Lung (tissue), 10 donors: ENCODE data around the gene TYW1. TPM values are rescaled to one million over a fixed set of nuclear protein-coding genes. Genes with fewer than 3 reads are reported as not detected.
"Not testable (repeated sequence)": the region's sequence is repeated elsewhere in the genome, so short reads cannot be mapped to it uniquely, and the experiment has no call there.

Experiments
- ATAC-seq: fragments of 200-7000 bp; cut with Tn5 transposase; one replicate; pipeline ENCODE4 v1.9.1; 2020; ENCODE audit warnings: moderate number of reproducible peaks; ENCODE audit not compliant: insufficient read depth, low FRiP score
- DNase-seq, 3 donors: peaks; one replicate each; pipeline ENCODE4 v3.0.0-alpha.2; 2013 to 2017
- H3K27ac ChIP-seq, 2 donors: one replicate each; pipeline ENCODE4 v1.5.1; 2013; ENCODE audit warnings: mild to moderate bottlenecking in 2 of 2, moderate library complexity in 2 of 2, control low read depth in 1 of 2, inconsistent platforms in 1 of 2, low read depth in 1 of 2, low read length in 1 of 2
- H3K27me3 ChIP-seq, 3 donors: one replicate each; pipeline ENCODE4 v1.5.1; 2013; ENCODE audit warnings: low read length in 2 of 3; ENCODE audit not compliant: control insufficient read depth in 3 of 3, insufficient read depth in 3 of 3
- H3K36me3 ChIP-seq, 4 donors: one replicate each; pipeline ENCODE4 v1.5.1; 2013; ENCODE audit warnings: low read length in 4 of 4, mild to moderate bottlenecking in 1 of 4, moderate library complexity in 1 of 4; ENCODE audit not compliant: control insufficient read depth in 4 of 4, insufficient read depth in 4 of 4
- H3K4me1 ChIP-seq, 5 donors: one replicate each; pipeline ENCODE4 v1.5.1; 2013; ENCODE audit warnings: low read length in 5 of 5, mild to moderate bottlenecking in 2 of 5, moderate library complexity in 1 of 5; ENCODE audit not compliant: control insufficient read depth in 5 of 5, insufficient read depth in 5 of 5
- H3K4me3 ChIP-seq: one replicate; pipeline ENCODE4 v1.5.1; 2013; ENCODE audit warnings: mild to moderate bottlenecking, control low read depth, moderate library complexity
- H3K9ac ChIP-seq, 2 donors: one replicate each; pipeline ENCODE4 v1.5.1; 2013; ENCODE audit warnings: low read length in 2 of 2, control low read depth in 1 of 2; ENCODE audit not compliant: insufficient read depth in 1 of 2
- H3K9me3 ChIP-seq, 4 donors: one replicate each; pipeline ENCODE4 v1.5.1; 2013; ENCODE audit warnings: low read length in 3 of 4, mild to moderate bottlenecking in 1 of 4, moderate library complexity in 1 of 4; ENCODE audit not compliant: control insufficient read depth in 4 of 4, insufficient read depth in 3 of 4
- WGBS, 2 donors: extraction: QIAGEN DNeasy Blood & Tissue Kit; methylation state at CpG; one replicate each; pipeline ENCODE4 v1.1.7; 2013; 5-methylcytosine and 5-hydroxymethylcytosine counted together
- polyA plus RNA-seq, 2 donors: library from polyadenylated mRNA; stranded (reverse); fragments of 200-250 nt; gene quantifications; one replicate each; pipeline ENCODE4 v1.2.1, GENCODE V29; 2013
- total RNA-seq, 2 donors: library from RNA; depleted of rRNA in 1 of 2; stranded (reverse); fragments of >200 nt in 1 of 2; gene quantifications; one replicate each; pipeline ENCODE4 v1.2.1, GENCODE V29; 2014 to 2021
- donor health status: Bipolar disorder and iron deficiency.
- donor health status: healthy.
- donor health status: DM: yes; HTN: yes; CAD: no.

The TYW1 gene
- total and polyA plus RNA-seq, 4 donors: 6.1 to 27.1 (median 12.0) TPM

DNA sequence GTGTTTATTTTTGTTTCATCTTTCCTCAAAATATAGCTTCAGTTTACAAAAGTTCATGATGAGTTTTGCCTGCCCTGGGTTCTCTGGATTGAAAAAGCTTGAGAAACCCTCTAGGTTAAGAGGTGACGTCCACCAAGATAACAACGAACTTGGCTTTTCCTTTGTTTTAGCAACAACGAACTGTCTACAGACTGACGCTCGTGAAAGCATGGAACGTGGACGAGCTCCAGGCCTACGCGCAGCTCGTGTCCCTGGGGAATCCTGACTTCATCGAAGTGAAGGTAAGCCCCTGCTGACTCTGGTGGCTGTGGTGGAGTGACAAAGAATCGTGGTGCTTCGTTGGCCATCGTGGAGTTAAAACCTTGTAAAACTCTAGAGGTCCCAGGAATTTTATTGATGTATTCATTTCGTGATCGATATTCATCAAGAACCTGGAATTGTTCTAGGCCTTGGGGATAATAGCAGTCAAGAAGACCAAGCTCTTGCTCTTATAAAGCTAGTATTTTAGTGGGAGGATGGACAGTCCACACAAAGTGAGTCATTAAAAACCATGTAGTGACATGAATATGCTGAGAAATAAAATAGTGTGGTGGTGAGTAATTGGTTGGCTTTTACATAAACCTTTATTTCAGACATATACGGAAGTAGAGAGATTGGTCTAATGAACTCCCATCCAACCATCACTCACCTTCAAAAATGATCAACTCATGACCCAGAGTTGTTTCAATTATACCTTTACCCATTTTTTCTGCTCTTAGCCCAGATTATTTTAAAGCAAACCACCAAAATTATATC is 186.5 kb downstream of the TYW1 start:
- H3K9ac ChIP-seq, H3K27me3 ChIP-seq, H3K9me3 ChIP-seq, H3K27ac ChIP-seq, H3K36me3 ChIP-seq, ATAC-seq, H3K4me3 ChIP-seq: not testable (repeated sequence)
- peak; percentile 38 to 71 (median 46) for DNase-seq
- peaks cover 0 to 16% (median 0%) of the 10 kb centered on the region in 5 donors for H3K4me1 ChIP-seq
- 84 to 96% methylated on average over 15 of the region's 17 CpGs for WGBS, 2 donors

DNA sequence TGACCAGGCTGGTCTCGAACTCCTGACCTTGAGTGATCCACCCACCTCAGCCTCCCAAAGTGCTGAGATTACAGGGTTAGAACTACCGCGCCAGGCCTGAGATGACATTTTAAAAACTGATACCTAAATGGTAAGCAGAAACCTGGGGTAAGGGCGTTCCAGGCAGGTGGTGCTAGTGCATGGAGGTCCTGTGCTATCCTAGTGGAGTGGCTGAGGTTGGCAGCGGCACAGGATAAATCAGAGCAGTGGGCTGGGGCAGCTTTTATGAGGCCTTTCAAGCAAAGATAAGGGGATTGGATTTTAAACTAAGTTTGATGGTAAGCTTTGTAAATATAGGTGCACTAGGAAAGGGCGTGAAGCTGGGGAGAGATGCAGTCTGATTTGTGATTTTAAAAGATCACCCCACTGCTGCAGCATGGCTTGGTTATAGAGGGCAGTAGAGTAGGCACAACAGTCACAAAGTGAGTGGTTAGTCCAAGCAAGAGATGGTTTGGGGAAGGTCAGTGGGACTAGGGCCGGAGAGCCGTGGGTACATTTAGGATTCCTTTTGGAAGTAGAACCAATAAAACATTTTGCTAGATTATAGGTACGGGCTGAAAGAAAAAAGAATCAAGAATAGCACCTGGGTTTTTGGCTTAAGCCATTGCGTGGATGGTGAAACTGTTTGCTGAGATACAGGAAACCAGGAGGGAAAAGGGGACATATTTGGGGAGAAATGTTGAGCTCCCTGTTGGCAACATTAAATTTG is 188.5 kb downstream of the TYW1 start:
- 81 to 93% methylated on average over 9 of the region's 10 CpGs for WGBS, 2 donors
- not testable (repeated sequence) for H3K4me1 ChIP-seq, H3K4me3 ChIP-seq, H3K9me3 ChIP-seq, H3K27me3 ChIP-seq, ATAC-seq, H3K9ac ChIP-seq, H3K27ac ChIP-seq, H3K36me3 ChIP-seq, DNase-seq

GRCh38 chr7:67185660-67186129 is 189.1 kb downstream of the TYW1 start:
- 58 to 79% methylated on average over 2 of the region's 3 CpGs for WGBS, 2 donors
- H3K9me3 ChIP-seq, H3K4me3 ChIP-seq, H3K36me3 ChIP-seq, H3K27ac ChIP-seq, H3K27me3 ChIP-seq, H3K4me1 ChIP-seq, H3K9ac ChIP-seq: not testable (repeated sequence)
- peak; percentile 58 for ATAC-seq
- peak in 2 of 3 donors; percentile 32 to 56 for DNase-seq

GRCh38 chr7:67189160-67189559 is 192.5 kb downstream of the TYW1 start:
- H3K4me1 ChIP-seq, H3K27me3 ChIP-seq, ATAC-seq, H3K9me3 ChIP-seq, H3K4me3 ChIP-seq, H3K9ac ChIP-seq, DNase-seq, H3K36me3 ChIP-seq, H3K27ac ChIP-seq: not testable (repeated sequence)
- WGBS, 2 donors: 90 to 97% methylated on average over 7 to 8 of the region's 8 CpGs

DNA sequence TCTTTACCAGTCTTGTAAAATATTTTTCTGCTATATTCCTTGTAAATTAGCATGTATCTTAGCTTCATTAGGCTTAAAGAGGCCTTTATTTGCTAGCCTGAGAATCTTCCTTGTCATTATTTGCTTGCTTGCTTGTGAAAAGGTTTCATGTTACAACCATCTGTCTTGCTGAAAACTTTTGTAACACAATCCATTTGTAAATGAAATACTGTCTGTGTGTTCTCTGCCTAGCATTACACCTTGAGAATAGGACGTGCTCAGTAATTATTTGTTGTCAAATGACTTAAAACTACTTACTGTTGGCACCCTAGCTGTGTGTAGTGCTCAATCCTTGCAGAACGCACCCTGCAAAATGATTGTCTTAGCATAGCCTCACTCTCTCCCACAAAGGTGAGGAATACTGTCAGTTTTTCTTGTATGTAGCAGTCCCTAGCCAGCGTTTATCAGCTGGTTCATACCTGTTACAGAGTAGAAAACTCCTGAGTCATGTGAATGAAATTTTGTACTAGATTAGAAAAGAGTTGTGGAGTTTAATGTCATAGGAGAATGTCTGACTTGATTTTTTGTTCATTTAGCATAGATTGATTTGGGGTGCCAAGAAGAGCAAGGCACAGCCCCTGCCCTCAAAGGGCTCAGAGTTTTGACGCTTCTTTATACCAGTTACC is 193.3 kb downstream of the TYW1 start:
- H3K9me3 ChIP-seq, H3K4me3 ChIP-seq, H3K27ac ChIP-seq, DNase-seq, H3K9ac ChIP-seq, H3K36me3 ChIP-seq, H3K27me3 ChIP-seq, ATAC-seq, H3K4me1 ChIP-seq: not testable (repeated sequence)
- WGBS, 2 donors: 87 to 95% methylated on average over 4 of the region's 4 CpGs

DNA sequence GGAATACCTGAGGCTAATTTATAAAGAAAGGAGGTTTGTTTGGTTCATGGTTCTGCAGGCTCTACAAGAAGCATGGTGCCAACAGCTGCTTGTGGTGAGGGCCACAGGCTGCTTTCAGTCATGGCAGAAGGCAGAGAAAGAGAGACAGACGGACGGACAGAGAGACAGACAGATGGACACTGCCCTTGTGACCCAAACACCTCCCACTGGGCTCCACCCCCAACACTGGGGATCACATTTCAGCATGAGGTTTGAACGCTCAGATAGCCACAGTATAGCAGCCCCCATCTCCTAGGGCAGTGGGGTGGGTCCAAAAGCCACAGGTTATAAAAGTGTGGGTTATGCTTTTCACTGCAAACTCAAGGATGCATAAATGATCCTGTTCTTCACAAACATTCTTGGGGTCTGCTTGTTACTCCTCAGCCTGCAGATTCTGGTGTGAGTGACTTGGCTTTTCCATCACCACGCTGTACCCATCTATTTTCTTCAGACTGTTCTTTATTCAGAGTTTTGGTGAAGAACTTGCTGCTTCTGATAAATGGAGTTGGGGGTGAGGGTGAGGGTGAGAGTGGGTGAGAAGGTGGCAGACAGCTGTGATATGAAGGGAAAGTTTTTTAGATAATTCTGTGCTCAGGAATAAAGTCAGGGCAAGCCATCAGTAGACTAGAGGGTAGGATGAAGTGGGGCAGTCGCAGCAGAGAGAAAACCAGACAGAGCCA is 194.5 kb downstream of the TYW1 start:
- not testable (repeated sequence) for H3K27ac ChIP-seq, ATAC-seq, DNase-seq, H3K4me3 ChIP-seq, H3K9me3 ChIP-seq, H3K27me3 ChIP-seq, H3K4me1 ChIP-seq, H3K9ac ChIP-seq, H3K36me3 ChIP-seq
- 96 to 97% methylated on average over 4 of the region's 5 CpGs for WGBS, 2 donors

- not testable (repeated sequence) for H3K27me3 ChIP-seq, H3K4me1 ChIP-seq, H3K9ac ChIP-seq, H3K4me3 ChIP-seq, H3K36me3 ChIP-seq, ATAC-seq, H3K9me3 ChIP-seq, H3K27ac ChIP-seq, DNase-seq
- 90 to 97% methylated on average over 5 of the region's 5 CpGs for WGBS, 2 donors
Observed at GRCh38 chr7:67192123-67192702, 195.6 kb downstream of the TYW1 start.
